ENCODE results near the gene ALDOB. TPM values are rescaled to one million over a fixed set of nuclear protein-coding genes. Genes with fewer than 3 reads are reported as not detected.

ALDOB gene
- total RNA-seq, 1 donor from 2014 or later, result 4.8 TPM

DNA sequence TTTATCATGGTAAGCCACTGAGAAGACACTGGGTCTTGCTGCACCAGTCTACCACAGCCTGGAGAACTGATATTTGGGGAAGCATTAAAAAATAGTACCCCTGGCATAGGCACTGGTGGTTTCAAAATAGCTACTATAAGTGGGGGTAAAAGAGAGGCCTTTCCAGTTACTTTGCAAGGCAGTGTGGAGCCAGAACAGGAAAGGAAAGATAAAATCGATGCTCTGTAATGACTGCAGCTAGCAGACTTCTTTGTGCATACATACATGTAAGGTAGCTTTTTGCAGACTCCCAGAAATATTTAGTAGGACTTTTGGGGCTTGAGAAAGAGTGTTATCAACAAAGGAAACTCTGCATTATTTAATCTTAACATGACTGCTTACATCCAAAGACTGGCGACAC is 31.3 kb upstream of the ALDOB start:
- Histone ChIP-seq H3K27me3 (no peaks in the 10 kb centered on the region), H3K9me3 (no peaks in the 10 kb centered on the region), H3K4me3 (no peak overlapping the region), H3K4me1 (no peaks in the 10 kb centered on the region), H3K36me3 (peaks cover 0 to 5% of the 10 kb centered on the region in 2 donors), H3K27ac (no peak overlapping the region)
- intact Hi-C loops (cut with DNase I), result no loop called here
- TF ChIP-seq, protein P1, sequence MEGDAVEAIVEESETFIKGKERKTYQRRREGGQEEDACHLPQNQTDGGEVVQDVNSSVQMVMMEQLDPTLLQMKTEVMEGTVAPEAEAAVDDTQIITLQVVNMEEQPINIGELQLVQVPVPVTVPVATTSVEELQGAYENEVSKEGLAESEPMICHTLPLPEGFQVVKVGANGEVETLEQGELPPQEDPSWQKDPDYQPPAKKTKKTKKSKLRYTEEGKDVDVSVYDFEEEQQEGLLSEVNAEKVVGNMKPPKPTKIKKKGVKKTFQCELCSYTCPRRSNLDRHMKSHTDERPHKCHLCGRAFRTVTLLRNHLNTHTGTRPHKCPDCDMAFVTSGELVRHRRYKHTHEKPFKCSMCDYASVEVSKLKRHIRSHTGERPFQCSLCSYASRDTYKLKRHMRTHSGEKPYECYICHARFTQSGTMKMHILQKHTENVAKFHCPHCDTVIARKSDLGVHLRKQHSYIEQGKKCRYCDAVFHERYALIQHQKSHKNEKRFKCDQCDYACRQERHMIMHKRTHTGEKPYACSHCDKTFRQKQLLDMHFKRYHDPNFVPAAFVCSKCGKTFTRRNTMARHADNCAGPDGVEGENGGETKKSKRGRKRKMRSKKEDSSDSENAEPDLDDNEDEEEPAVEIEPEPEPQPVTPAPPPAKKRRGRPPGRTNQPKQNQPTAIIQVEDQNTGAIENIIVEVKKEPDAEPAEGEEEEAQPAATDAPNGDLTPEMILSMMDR (IDR thresholded peaks at IDR 0.05), result no peak
- no peak for DNase-seq (ENCODE audit: low spot score in 2 of 2)

DNA sequence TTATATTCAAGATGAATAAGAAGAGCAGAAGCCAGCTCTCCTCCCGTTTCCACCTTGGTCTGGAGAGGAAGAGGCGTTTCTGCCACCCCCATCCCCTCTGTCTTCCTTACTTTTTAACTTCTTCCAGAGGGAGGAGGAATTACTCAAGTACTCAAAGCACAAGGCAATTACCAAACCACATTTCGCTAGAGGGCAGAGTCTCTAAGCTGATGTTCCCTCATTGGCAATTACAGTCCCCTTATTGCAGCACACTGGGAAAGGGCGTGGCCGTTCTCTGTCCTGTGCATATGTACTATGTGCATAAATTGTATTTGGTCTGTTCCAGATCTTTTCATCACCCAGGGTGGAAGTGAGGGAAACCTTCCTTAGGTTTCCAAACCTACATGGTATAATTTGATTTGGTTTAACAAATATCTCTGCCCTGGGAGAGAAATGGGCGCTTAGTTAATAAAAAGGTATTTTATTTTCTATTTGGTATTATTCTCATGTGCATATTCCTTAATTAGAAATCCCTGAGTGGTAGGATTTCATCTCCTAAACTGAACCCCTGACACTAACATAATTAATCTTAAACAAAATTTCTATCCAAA is 29.8 kb upstream of the ALDOB start:
- Histone ChIP-seq H3K27me3 (no peaks in the 10 kb centered on the region), H3K4me1 (no peaks in the 10 kb centered on the region), H3K27ac (no peak overlapping the region), H3K9me3 (no peaks in the 10 kb centered on the region), H3K4me3 (no peak overlapping the region), H3K36me3 (no peaks in the 10 kb centered on the region)
- TF ChIP-seq, protein P1 (IDR thresholded peaks at IDR 0.05), result peak in 2 of 3 experiments; percentile 14 to 50
- DNase-seq (ENCODE audit: low spot score in 2 of 2), result no peak
- intact Hi-C loops (cut with DNase I), result no loop called here

DNA sequence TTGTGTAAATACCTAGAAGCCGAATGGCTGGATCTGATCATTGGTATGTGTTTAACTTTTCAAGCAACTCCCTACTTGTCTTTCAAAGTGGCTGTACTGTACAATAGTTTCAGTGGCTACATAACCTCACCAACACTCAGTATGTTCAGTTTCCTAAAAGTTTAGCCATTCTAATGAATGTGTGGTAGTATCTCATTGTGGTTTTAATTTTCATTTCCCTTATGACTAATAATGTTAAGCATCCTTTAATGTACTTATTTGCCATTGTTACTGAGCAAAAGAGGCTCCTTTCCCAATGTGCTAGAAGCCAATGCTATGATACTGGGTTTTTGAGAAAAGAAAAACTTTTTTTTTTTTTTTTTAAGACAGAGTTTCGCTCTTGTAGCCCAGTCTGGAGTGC is 27.8 kb upstream of the ALDOB start:
- Histone ChIP-seq H3K36me3 (no peaks in the 10 kb centered on the region), H3K4me3 (no peak overlapping the region), H3K27ac (no peak overlapping the region), H3K9me3 (no peaks in the 10 kb centered on the region), H3K27me3 (no peaks in the 10 kb centered on the region), H3K4me1 (no peaks in the 10 kb centered on the region)
- TF ChIP-seq, protein P1 (IDR thresholded peaks at IDR 0.05), result no peak
- no peak for DNase-seq (ENCODE audit: low spot score in 2 of 2)
- intact Hi-C loops (cut with DNase I), result no loop called here

DNA sequence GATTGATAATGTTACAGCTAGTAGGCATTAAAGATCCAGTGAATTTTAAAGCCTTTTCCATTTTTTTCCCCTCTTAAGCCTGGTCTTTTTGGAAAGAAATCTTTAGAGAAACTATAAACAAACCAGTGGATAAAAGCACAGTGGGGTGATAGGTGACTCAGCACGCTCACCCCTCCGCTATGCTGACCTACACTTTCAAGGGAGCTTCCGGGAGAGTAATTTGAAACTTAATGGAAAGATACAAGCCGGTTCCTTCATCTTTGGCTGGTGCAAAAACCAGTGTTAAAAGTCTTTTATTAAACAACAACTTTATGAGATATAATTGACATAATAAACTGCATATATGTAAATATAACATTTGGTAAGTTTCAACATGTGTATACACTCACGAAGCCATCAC is 27.0 kb upstream of the ALDOB start:
- Histone ChIP-seq H3K27ac (no peak overlapping the region), H3K4me1 (no peaks in the 10 kb centered on the region), H3K4me3 (no peak overlapping the region), H3K9me3 (no peaks in the 10 kb centered on the region), H3K36me3 (no peaks in the 10 kb centered on the region), H3K27me3 (no peaks in the 10 kb centered on the region)
- intact Hi-C loops (cut with DNase I), result no loop called here
- TF ChIP-seq, protein P1 (IDR thresholded peaks at IDR 0.05), result no peak
- DNase-seq (ENCODE audit: low spot score in 2 of 2), result no peak

DNA sequence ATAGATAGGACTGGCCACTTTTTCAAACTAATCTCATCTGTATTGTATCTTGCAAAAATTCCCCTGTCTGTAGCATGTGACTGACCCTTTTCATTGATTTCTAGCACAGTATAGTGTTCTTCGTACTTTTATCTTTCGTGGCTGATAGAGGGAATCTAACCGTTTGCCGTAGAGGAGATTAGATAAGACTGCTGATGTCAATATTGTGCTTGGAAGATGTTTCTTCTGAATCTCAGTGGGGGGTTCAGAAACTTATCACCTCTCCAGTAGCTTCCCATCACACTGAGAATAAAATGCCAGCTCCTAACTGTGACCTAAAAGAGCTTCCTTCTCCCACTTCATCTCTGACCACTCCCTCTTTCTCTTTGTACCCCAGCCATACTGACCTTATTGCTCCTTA is 25.4 kb upstream of the ALDOB start:
- Histone ChIP-seq H3K4me1 (no peaks in the 10 kb centered on the region), H3K4me3 (no peak overlapping the region), H3K27ac (no peak overlapping the region), H3K9me3 (no peaks in the 10 kb centered on the region), H3K27me3 (no peaks in the 10 kb centered on the region), H3K36me3 (no peaks in the 10 kb centered on the region)
- intact Hi-C loops (cut with DNase I), result no loop called here
- no peak for DNase-seq (ENCODE audit: low spot score in 2 of 2)
- TF ChIP-seq, protein P1 (IDR thresholded peaks at IDR 0.05), result no peak
